ENCODE measurements around the gene RRAGA.

GRCh38 chr9:19023078-19023477, 26.1 kb upstream of the RRAGA start:
- TF ChIP-seq REST (IDR thresholded peaks at IDR 0.05; ENCODE audit: unreplicated experiment) = no peak
- TF ChIP-seq CTCF (conservative IDR thresholded peaks at IDR 0.05; ENCODE audit: low read depth in 2 of 2) = no peak
- TF ChIP-seq EZH2 (IDR thresholded peaks at IDR 0.05; ENCODE audit: low read depth, unreplicated experiment) = no peak
- no peak for TF ChIP-seq POLR2AphosphoS5 (IDR thresholded peaks at IDR 0.05; ENCODE audit: low read depth)
- no peak for TF ChIP-seq CREB1 (CRISPR knock-in tag; IDR thresholded peaks at IDR 0.05; ENCODE audit: low read depth)
- TF ChIP-seq JUNB (IDR thresholded peaks at IDR 0.05; ENCODE audit: unreplicated experiment) = no peak
- no peak for TF ChIP-seq EZH2phosphoT487 (IDR thresholded peaks at IDR 0.05; ENCODE audit: unreplicated experiment)
- no peak for TF ChIP-seq NANOG (IDR thresholded peaks at IDR 0.05; ENCODE audit: borderline replicate concordance)
- no peak for TF ChIP-seq ZNF114 (CRISPR knock-in tag; IDR thresholded peaks at IDR 0.05)
- TF ChIP-seq ETS1 (IDR thresholded peaks at IDR 0.05) = no peak
- no peak for TF ChIP-seq ZNF331 (CRISPR knock-in tag; IDR thresholded peaks at IDR 0.05; ENCODE audit: low read depth)
- TF ChIP-seq ZNF462 (CRISPR knock-in tag; IDR thresholded peaks at IDR 0.05) = no peak
- TF ChIP-seq STAT1 (IDR thresholded peaks at IDR 0.05; ENCODE audit: unreplicated experiment) = no peak

All from GM23338 (cell line).